Lung (tissue), 12 donors: ENCODE measurements around the gene ZNF862. TPM values are rescaled to one million over a fixed set of nuclear protein-coding genes. Genes with fewer than 3 reads are reported as not detected.

ENCODE experiments used
- ATAC-seq: fragments of 200-7000 bp; cut with Tn5 transposase; one replicate; pipeline ENCODE4 v1.9.1; 2020; ENCODE audit warnings: moderate number of reproducible peaks; ENCODE audit not compliant: insufficient read depth, low FRiP score
- DNase-seq, 3 donors: peaks; one replicate each; pipeline ENCODE4 v3.0.0-alpha.2; 2013 to 2017
- H3K27ac ChIP-seq, 2 donors: one replicate each; pipeline ENCODE4 v1.5.1; 2013; ENCODE audit warnings: mild to moderate bottlenecking in 2 of 2, moderate library complexity in 2 of 2, control low read depth in 1 of 2, inconsistent platforms in 1 of 2, low read depth in 1 of 2, low read length in 1 of 2
- H3K27me3 ChIP-seq, 3 donors: one replicate each; pipeline ENCODE4 v1.5.1; 2013; ENCODE audit warnings: low read length in 2 of 3; ENCODE audit not compliant: control insufficient read depth in 3 of 3, insufficient read depth in 3 of 3
- H3K36me3 ChIP-seq, 4 donors: one replicate each; pipeline ENCODE4 v1.5.1; 2013; ENCODE audit warnings: low read length in 4 of 4, mild to moderate bottlenecking in 1 of 4, moderate library complexity in 1 of 4; ENCODE audit not compliant: control insufficient read depth in 4 of 4, insufficient read depth in 4 of 4
- H3K4me1 ChIP-seq, 5 donors: one replicate each; pipeline ENCODE4 v1.5.1; 2013; ENCODE audit warnings: low read length in 5 of 5, mild to moderate bottlenecking in 2 of 5, moderate library complexity in 1 of 5; ENCODE audit not compliant: control insufficient read depth in 5 of 5, insufficient read depth in 5 of 5
- H3K4me3 ChIP-seq: one replicate; pipeline ENCODE4 v1.5.1; 2013; ENCODE audit warnings: mild to moderate bottlenecking, control low read depth, moderate library complexity
- H3K9ac ChIP-seq, 2 donors: one replicate each; pipeline ENCODE4 v1.5.1; 2013; ENCODE audit warnings: low read length in 2 of 2, control low read depth in 1 of 2; ENCODE audit not compliant: insufficient read depth in 1 of 2
- H3K9me3 ChIP-seq, 4 donors: one replicate each; pipeline ENCODE4 v1.5.1; 2013; ENCODE audit warnings: low read length in 3 of 4, mild to moderate bottlenecking in 1 of 4, moderate library complexity in 1 of 4; ENCODE audit not compliant: control insufficient read depth in 4 of 4, insufficient read depth in 3 of 4
- CTCF ChIP-seq: IDR thresholded peaks from 2 replicates; pipeline ENCODE4 v1.5.1; 2012; ENCODE audit warnings: mild to moderate bottlenecking; ENCODE audit errors: control extremely low read depth, extremely low read depth
- WGBS, 2 donors: extraction: QIAGEN DNeasy Blood & Tissue Kit; methylation state at CpG; one replicate each; pipeline ENCODE4 v1.1.7; 2013; 5-methylcytosine and 5-hydroxymethylcytosine counted together
- polyA plus RNA-seq, 2 donors: library from polyadenylated mRNA; stranded (reverse); fragments of 200-250 nt; gene quantifications; one replicate each; pipeline ENCODE4 v1.2.1, GENCODE V29; 2013
- total RNA-seq, 2 donors: library from RNA; depleted of rRNA in 1 of 2; stranded (reverse); fragments of >200 nt in 1 of 2; gene quantifications; one replicate each; pipeline ENCODE4 v1.2.1, GENCODE V29; 2014 to 2021
- donor health status: control.
- donor health status: control.
- donor health status: Bipolar disorder and iron deficiency.
- donor health status: healthy.
- donor health status: DM: yes; HTN: yes; CAD: no.

ZNF862 gene
- total and polyA plus RNA-seq, 4 donors: 5.2 to 22.1 (median 10.0) TPM

- 88 to 91% methylated on average over 25 of the region's 25 CpGs for WGBS, 2 donors
- peak in 1 of 3 donors; percentile 6 for DNase-seq
- H3K4me3 ChIP-seq: no peak overlapping the region
- no peak for ATAC-seq
- no peaks in the 10 kb centered on the region for H3K9me3 ChIP-seq
- no peak overlapping the region for H3K9ac ChIP-seq
- no peak for TF ChIP-seq CTCF
- no peak overlapping the region for H3K27ac ChIP-seq
- H3K27me3 ChIP-seq: no peaks in the 10 kb centered on the region
- H3K4me1 ChIP-seq: peaks cover 0 to 24% (median 10%) of the 10 kb centered on the region in 5 donors
- peaks cover 0 to 10% (median 2%) of the 10 kb centered on the region in 4 donors for H3K36me3 ChIP-seq
Observed at GRCh38 chr7:149867762-149868622, 29.8 kb downstream of the ZNF862 start.

- Histone ChIP-seq H3K27me3 (no peaks in the 10 kb centered on the region), H3K4me3 (no peak overlapping the region), H3K36me3 (peaks cover 0 to 10% (median 2%) of the 10 kb centered on the region in 4 donors), H3K9ac (no peak overlapping the region), H3K4me1 (peaks cover 0 to 27% (median 10%) of the 10 kb centered on the region in 5 donors), H3K9me3 (no peaks in the 10 kb centered on the region), H3K27ac (no peak overlapping the region)
- no peak for TF ChIP-seq CTCF
- DNase-seq (peak in 1 of 3 donors; percentile 10), ATAC-seq (no peak)
- 76 to 81% methylated on average over 7 of the region's 7 CpGs for WGBS, 2 donors
Observed at GRCh38 chr7:149868623-149869290, 30.6 kb downstream of the ZNF862 start.

GRCh38 chr7:149869291-149869650 lies 31.1 kb downstream of the ZNF862 start:
- 89 to 90% methylated on average over 5 of the region's 5 CpGs for WGBS, 2 donors
- Histone ChIP-seq H3K36me3 (peaks cover 0 to 6% (median under 1%) of the 10 kb centered on the region in 4 donors), H3K27me3 (no peaks in the 10 kb centered on the region), H3K4me3 (no peak overlapping the region), H3K9me3 (no peaks in the 10 kb centered on the region), H3K4me1 (peaks cover 0 to 30% (median 12%) of the 10 kb centered on the region in 5 donors), H3K9ac (no peak overlapping the region), H3K27ac (no peak overlapping the region)
- TF ChIP-seq CTCF: no peak
- DNase-seq (no peak), ATAC-seq (no peak)
